ENCODE results near the gene CYGB.

The CYGB gene

DNA sequence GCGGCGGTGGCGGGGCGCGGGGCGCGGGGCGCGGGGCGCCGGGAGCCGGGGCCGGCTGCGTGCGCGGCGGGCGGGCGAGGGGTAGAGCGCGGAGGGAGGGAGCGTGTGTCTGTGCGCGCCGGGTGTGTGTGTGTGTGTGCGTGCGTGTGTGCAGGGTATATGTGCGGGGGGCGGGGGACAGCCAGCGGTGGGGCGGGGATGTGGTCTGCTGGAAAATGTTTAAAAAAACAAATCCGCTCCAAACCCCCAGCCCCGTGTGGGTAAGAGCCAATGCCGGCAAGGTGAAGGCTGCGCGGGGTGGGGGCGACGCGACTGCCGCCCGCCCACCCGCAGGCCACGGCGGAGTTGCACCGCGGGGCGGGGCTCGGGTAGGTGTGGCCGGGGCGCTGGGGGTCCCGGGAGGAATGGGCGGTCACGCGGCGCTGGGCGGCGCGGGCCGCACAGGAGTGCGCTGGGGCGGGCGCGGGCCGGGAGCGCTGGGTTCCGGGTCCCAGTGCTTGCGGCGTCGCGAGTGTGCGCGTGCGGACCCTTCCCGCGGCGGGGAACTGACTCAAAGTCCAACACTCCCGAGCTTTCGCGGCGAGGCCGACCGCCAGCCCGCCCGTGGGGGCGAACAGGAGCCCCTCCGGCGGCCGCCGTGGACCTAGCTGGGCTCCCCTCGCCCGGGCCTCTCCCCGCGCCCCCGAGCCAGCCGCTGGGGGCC, at the start of gene CYGB:
TSS of gene CYGB (minus strand) at position 132 of the 703 bp plus-strand sequence. CDS start 167 bp downstream, outside the sequence.
- peak within 1 kb of the TSS; percentile 29 to 33 for H3K9ac ChIP-seq (ENCODE audit: low read length in 2 of 2)
- H3K9me3 ChIP-seq (ENCODE audit: control insufficient read depth in 2 of 2, low read length in 2 of 2) = no peaks in the 10 kb centered on the region
- H3K36me3 ChIP-seq (ENCODE audit: control insufficient read depth in 2 of 2, insufficient read depth in 2 of 2, low read length in 2 of 2) = no peaks in the 10 kb centered on the region
- H3K27ac ChIP-seq (ENCODE audit: low read length) = peak within 1 kb of the TSS; percentile 2
- peaks cover 20 to 35% of the 10 kb centered on the region in 2 donors for H3K27me3 ChIP-seq (ENCODE audit: control insufficient read depth in 1 of 2, insufficient read depth in 2 of 2, low read length in 2 of 2)
- H3K4me1 ChIP-seq (ENCODE audit: control insufficient read depth, insufficient read depth, low read length) = peaks cover 36% of the 10 kb centered on the region
- H3K4me3 ChIP-seq (ENCODE audit: low read length in 2 of 2) = peak within 1 kb of the TSS; percentile 40 to 68

DNA sequence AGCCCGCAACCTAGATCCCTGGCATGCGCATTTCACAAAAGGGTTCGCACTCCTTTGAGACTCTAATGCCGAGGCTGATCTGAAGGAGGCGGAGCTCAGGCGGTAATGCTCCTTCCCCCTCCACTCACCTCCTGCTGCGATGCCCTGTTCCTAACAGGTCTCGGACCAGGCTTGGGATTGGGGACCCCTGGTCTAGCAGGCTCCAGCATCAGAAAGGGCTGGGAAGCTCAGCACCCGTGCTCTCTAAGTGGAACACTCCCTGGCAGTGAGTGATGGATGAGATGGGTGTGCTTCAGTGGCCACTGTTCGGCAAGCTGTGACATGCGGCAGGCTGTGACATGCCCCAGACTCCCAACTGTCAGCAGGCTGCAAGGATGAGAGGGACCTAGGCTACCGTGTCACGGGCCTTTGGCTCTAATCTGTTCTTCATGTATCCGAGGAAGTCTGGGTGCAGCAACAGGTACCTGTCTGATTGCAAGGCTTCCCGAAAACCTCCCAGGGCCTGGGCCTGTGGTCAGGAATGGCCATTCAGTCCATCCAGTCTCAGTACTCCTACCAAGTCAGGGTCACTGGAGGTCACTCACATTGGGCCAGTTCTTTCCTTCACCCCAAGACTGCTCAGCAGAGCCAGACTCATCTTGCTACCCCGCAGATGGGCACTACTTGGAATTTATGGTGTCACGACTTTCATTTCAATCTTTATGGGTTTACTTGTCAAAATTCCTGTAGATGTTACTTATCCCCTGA, 49.4 kb upstream of the CYGB start:
- Histone ChIP-seq H3K27me3 (ENCODE audit: control insufficient read depth in 1 of 2, insufficient read depth in 2 of 2, low read length in 2 of 2) (peaks cover 22 to 36% of the 10 kb centered on the region in 2 donors), H3K4me3 (ENCODE audit: low read length in 2 of 2) (no peak overlapping the region), H3K4me1 (ENCODE audit: control insufficient read depth, insufficient read depth, low read length) (peaks cover 19% of the 10 kb centered on the region), H3K9me3 (ENCODE audit: control insufficient read depth in 2 of 2, low read length in 2 of 2) (no peaks in the 10 kb centered on the region), H3K36me3 (ENCODE audit: control insufficient read depth in 2 of 2, insufficient read depth in 2 of 2, low read length in 2 of 2) (no peaks in the 10 kb centered on the region), H3K9ac (ENCODE audit: low read length in 2 of 2) (no peak overlapping the region), H3K27ac (ENCODE audit: low read length) (no peak overlapping the region)

DNA sequence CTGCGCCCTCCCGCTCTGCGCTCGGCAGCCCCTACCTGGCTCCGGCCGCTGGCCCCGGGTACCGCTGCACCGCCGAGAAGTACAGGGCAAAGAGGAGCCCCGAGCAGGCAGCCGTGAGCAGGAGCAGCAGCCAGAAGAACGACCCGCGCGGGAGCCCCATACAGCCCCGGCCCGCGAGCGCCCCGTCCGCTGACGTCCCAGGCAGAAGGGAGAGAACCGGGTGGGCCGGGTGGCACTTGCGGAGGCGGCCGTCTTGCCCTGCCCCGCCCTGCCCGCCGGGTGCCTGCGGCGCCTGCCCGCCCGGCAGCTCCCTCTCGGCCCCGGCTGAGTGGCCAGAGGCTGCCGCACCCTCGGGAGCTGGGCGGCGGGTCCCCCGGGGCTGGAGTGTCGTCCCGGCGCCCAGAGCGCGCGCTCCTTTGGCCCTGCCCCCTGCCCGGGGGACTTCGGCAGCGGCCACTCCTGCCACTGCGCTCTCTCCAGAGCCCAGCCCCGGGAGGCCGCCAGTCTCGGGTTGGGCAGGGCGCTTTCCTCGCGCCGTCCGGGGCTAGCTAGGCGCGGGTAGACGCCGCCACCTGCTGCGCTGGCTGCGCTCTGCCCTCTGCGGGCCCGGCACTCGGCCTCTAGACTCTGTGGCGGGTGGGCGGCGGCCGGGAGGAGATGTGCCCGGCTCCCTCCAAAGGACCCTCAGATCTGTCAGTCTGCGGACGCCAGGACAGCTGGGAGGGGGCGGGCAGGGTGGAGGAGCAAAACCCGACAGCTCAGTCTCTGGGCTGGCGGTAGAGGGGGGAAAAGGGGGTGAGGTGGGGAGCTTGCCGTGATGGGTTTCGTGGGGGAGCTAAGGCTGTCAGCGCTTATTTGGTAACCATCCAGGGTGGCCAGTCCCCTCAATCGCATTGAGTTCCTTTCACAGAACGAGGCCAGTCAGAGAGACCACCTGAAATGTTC, 48.4 kb upstream of the CYGB start, which contains the start of gene ST6GALNAC2:
TSS of gene ST6GALNAC2 (minus strand) at position 212 of the 945 bp plus-strand sequence. CDS start at position 160, 52 bp downstream.
- Histone ChIP-seq H3K4me1 (ENCODE audit: control insufficient read depth, insufficient read depth, low read length) (peaks cover 19% of the 10 kb centered on the region), H3K36me3 (ENCODE audit: control insufficient read depth in 2 of 2, insufficient read depth in 2 of 2, low read length in 2 of 2) (no peaks in the 10 kb centered on the region), H3K27ac (ENCODE audit: low read length) (no peak within 1 kb of the TSS), H3K4me3 (ENCODE audit: low read length in 2 of 2) (peak within 1 kb of the TSS; percentile 67 to 71), H3K27me3 (ENCODE audit: control insufficient read depth in 1 of 2, insufficient read depth in 2 of 2, low read length in 2 of 2) (peaks cover 22 to 36% of the 10 kb centered on the region in 2 donors), H3K9ac (ENCODE audit: low read length in 2 of 2) (peak within 1 kb of the TSS; percentile 21 to 42), H3K9me3 (ENCODE audit: control insufficient read depth in 2 of 2, low read length in 2 of 2) (no peaks in the 10 kb centered on the region)

DNA sequence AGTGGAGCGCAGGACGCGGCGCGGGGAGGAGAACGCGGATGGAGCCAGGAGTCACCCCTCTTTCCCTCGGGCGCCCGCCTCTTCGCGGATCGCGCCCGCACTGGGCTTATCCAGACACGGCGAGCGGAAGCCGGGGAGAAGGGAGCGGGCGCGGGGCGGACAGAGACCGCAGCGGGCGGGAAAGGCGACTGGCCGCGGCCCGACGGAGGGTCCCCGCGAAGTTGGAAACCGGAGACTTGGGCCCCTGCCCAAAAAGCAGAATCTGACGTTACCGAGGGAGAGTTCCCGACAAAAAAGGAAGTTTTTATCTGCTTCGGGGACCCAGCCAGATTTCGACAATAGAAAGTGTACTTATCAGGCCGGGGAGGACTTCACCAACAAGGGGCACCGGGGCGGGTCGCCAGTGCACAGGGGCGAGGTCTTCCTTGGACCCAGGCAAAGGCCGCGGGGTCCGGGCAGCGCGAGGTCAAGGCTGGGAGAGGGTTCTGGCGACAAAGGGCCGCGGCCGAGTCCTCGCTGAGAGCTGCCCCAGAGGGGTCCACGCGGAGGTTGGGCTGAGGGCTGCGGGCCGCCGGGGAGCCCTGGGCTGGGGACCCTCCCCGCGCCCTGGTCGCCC, 47.6 kb upstream of the CYGB start:
- peaks cover 22 to 36% of the 10 kb centered on the region in 2 donors for H3K27me3 ChIP-seq (ENCODE audit: control insufficient read depth in 1 of 2, insufficient read depth in 2 of 2, low read length in 2 of 2)
- H3K9ac ChIP-seq (ENCODE audit: low read length in 2 of 2) = peak overlapping the region; percentile 21 to 42
- H3K27ac ChIP-seq (ENCODE audit: low read length) = no peak overlapping the region
- peaks cover 19% of the 10 kb centered on the region for H3K4me1 ChIP-seq (ENCODE audit: control insufficient read depth, insufficient read depth, low read length)
- no peaks in the 10 kb centered on the region for H3K36me3 ChIP-seq (ENCODE audit: control insufficient read depth in 2 of 2, insufficient read depth in 2 of 2, low read length in 2 of 2)
- H3K4me3 ChIP-seq (ENCODE audit: low read length in 2 of 2) = peak overlapping the region; percentile 67 to 71
- no peaks in the 10 kb centered on the region for H3K9me3 ChIP-seq (ENCODE audit: control insufficient read depth in 2 of 2, low read length in 2 of 2)

DNA sequence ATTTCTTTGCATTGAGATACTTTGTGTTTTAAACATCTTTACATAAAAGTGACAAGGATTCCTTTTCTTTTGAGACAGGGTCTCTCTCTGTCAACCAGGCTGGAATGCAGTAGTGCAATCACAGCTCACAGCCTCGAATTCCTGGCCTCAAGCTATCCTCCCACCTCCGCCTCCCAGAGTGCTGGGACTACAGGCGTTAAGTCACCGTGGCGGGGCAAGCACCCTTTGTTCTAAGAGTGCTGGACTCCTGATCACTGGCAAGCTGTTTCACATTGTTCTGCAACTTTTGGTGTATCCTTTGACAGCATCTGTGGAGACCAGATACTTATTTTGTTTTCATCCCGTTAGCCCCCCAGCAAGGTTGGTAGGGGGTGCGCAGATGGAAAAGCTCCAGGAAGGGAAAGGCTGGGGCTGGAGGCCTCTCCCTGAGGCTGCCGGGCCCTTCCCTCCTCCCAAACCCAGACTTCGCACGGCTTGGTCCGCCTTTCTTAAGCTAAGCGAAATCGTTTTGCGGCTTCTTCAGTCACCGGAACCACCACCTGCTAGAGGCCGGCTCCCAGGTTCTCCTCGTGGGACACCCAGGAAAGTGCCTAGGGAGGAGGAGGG, 47.0 kb upstream of the CYGB start:
- H3K4me1 ChIP-seq (ENCODE audit: control insufficient read depth, insufficient read depth, low read length) = peaks cover 19% of the 10 kb centered on the region
- peak overlapping the region; percentile 67 to 71 for H3K4me3 ChIP-seq (ENCODE audit: low read length in 2 of 2)
- no peak overlapping the region for H3K9ac ChIP-seq (ENCODE audit: low read length in 2 of 2)
- H3K36me3 ChIP-seq (ENCODE audit: control insufficient read depth in 2 of 2, insufficient read depth in 2 of 2, low read length in 2 of 2) = no peaks in the 10 kb centered on the region
- peaks cover 22 to 36% of the 10 kb centered on the region in 2 donors for H3K27me3 ChIP-seq (ENCODE audit: control insufficient read depth in 1 of 2, insufficient read depth in 2 of 2, low read length in 2 of 2)
- no peak overlapping the region for H3K27ac ChIP-seq (ENCODE audit: low read length)
- H3K9me3 ChIP-seq (ENCODE audit: control insufficient read depth in 2 of 2, low read length in 2 of 2) = no peaks in the 10 kb centered on the region

DNA sequence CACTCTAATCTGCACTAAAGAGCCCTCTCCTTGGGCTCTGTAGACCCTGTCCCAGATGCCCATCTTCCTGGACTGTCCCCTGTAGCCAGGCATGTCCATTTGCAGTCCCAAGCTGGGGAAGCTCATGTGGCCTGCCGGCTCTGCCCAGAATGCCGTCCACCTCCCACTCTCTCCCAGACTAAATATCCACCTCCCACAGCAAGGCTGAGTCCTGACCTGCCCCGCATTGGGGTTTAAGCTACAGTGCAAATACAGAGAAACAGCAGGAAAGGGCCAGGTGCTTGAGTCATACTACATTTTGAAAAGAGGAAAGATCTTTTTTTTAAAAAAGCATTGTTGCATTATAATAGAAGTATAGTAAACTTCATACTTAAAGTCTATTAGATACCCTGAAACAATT, 45.2 kb upstream of the CYGB start:
- Histone ChIP-seq H3K9me3 (ENCODE audit: control insufficient read depth in 2 of 2, low read length in 2 of 2) (no peaks in the 10 kb centered on the region), H3K27me3 (ENCODE audit: control insufficient read depth in 1 of 2, insufficient read depth in 2 of 2, low read length in 2 of 2) (peaks cover 15 to 29% of the 10 kb centered on the region in 2 donors), H3K36me3 (ENCODE audit: control insufficient read depth in 2 of 2, insufficient read depth in 2 of 2, low read length in 2 of 2) (no peaks in the 10 kb centered on the region), H3K9ac (ENCODE audit: low read length in 2 of 2) (no peak overlapping the region), H3K4me3 (ENCODE audit: low read length in 2 of 2) (no peak overlapping the region), H3K27ac (ENCODE audit: low read length) (no peak overlapping the region), H3K4me1 (ENCODE audit: control insufficient read depth, insufficient read depth, low read length) (peaks cover 19% of the 10 kb centered on the region)

DNA sequence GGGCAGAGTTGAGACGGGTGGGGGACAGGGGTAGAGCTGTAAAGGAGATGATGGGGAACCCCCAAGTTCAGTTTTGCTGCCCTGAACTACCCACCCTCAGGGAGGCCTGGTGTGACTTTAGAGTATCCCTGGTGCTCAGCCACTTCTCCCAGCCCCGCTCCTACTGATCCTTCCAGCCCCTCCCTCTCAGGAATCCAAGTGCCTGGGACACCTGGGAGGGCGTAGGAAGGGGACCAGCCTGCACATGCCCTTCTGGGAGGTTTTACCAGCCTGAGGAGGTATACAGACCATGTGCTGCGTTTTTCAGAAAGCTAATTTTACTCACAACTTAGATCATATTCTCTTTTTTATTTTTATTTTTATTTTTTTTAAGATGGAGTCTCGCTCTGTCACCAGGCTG, 44.0 kb upstream of the CYGB start:
- no peaks in the 10 kb centered on the region for H3K9me3 ChIP-seq (ENCODE audit: control insufficient read depth in 2 of 2, low read length in 2 of 2)
- no peak overlapping the region for H3K9ac ChIP-seq (ENCODE audit: low read length in 2 of 2)
- H3K27ac ChIP-seq (ENCODE audit: low read length) = no peak overlapping the region
- H3K27me3 ChIP-seq (ENCODE audit: control insufficient read depth in 1 of 2, insufficient read depth in 2 of 2, low read length in 2 of 2) = peaks cover 7 to 22% of the 10 kb centered on the region in 2 donors
- H3K4me1 ChIP-seq (ENCODE audit: control insufficient read depth, insufficient read depth, low read length) = peaks cover 19% of the 10 kb centered on the region
- no peak overlapping the region for H3K4me3 ChIP-seq (ENCODE audit: low read length in 2 of 2)
- no peaks in the 10 kb centered on the region for H3K36me3 ChIP-seq (ENCODE audit: control insufficient read depth in 2 of 2, insufficient read depth in 2 of 2, low read length in 2 of 2)

DNA sequence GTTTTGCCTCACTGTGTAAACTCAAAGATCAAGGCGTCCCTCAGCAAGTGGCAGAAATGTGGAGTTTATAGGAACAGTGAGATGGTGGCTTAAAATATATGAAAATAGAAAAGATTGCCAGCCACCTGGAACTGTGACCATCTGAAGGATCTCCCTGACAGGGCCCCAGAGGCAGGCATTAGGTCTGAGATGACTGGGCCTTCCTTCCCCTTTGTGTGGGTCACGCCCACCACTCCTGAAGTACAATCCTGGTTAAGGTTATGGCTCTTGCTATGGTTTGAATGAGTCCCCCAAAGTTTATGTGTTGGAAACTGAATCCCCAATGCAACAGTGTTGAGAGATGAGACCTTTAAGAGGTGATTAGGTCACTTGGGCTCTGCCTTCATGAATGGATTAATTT, 41.8 kb upstream of the CYGB start:
- no peak overlapping the region for H3K9ac ChIP-seq (ENCODE audit: low read length in 2 of 2)
- H3K36me3 ChIP-seq (ENCODE audit: control insufficient read depth in 2 of 2, insufficient read depth in 2 of 2, low read length in 2 of 2) = no peaks in the 10 kb centered on the region
- H3K4me1 ChIP-seq (ENCODE audit: control insufficient read depth, insufficient read depth, low read length) = peaks cover 3% of the 10 kb centered on the region
- no peaks in the 10 kb centered on the region for H3K9me3 ChIP-seq (ENCODE audit: control insufficient read depth in 2 of 2, low read length in 2 of 2)
- H3K27ac ChIP-seq (ENCODE audit: low read length) = no peak overlapping the region
- no peak overlapping the region for H3K4me3 ChIP-seq (ENCODE audit: low read length in 2 of 2)
- peaks cover 0 to 1% of the 10 kb centered on the region in 2 donors for H3K27me3 ChIP-seq (ENCODE audit: control insufficient read depth in 1 of 2, insufficient read depth in 2 of 2, low read length in 2 of 2)

DNA sequence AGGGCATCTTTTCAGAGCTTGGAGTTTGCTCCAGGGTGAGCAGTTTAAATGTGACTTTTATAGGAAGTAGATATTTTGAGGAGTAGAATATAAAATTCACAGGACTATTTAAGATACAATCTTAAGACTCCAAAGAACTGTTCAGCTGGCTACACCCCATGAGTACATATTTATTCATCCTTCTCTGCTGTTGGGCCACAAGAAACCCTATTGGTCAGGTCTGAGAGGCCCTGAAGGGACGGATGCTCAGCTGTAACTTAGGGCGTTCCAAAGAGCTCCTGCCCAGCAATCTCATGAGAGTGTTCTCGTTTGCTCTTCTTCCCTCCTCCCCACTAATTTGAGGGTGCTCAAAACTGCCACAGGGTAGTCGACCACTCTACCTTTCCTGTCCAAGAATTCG, 40.9 kb upstream of the CYGB start:
- Histone ChIP-seq H3K9ac (ENCODE audit: low read length in 2 of 2) (no peak overlapping the region), H3K4me3 (ENCODE audit: low read length in 2 of 2) (no peak overlapping the region), H3K9me3 (ENCODE audit: control insufficient read depth in 2 of 2, low read length in 2 of 2) (no peaks in the 10 kb centered on the region), H3K27me3 (ENCODE audit: control insufficient read depth in 1 of 2, insufficient read depth in 2 of 2, low read length in 2 of 2) (no peaks in the 10 kb centered on the region), H3K27ac (ENCODE audit: low read length) (no peak overlapping the region), H3K36me3 (ENCODE audit: control insufficient read depth in 2 of 2, insufficient read depth in 2 of 2, low read length in 2 of 2) (no peaks in the 10 kb centered on the region), H3K4me1 (ENCODE audit: control insufficient read depth, insufficient read depth, low read length) (peaks cover 3% of the 10 kb centered on the region)
